K562 (cell line): ENCODE results near the gene DLGAP1. TPM values are rescaled to one million over a fixed set of nuclear protein-coding genes. Genes with fewer than 3 reads are reported as not detected.

Experiments used
- CCNT2 ChIP-seq: IDR thresholded peaks from 2 replicates; pipeline ENCODE4 v1.6.1; 2011; ENCODE audit warnings: borderline replicate concordance, low read depth, mild to moderate bottlenecking, moderate library complexity, mixed read lengths, low read length; ENCODE audit not compliant: insufficient read length; ENCODE audit errors: extremely low read depth
- FOXP1 ChIP-seq: sonication (generic); formaldehyde crosslinking; IDR thresholded peaks from 2 replicates; pipeline ENCODE4 v1.8.0; 2022; ENCODE audit warnings: mild to moderate bottlenecking, missing genetic modification reagents
- MAFF ChIP-seq: IDR thresholded peaks from 2 replicates; pipeline ENCODE4 v1.6.1; 2012; ENCODE audit warnings: low read length, improper control_type of control experiment
- MYC ChIP-seq, 2 experiments: fragments of 250-450 bp in 1 of 2; sonication (Bioruptor Pico) in 1 of 2; IDR thresholded peaks; 2 replicates each; pipeline versions ENCODE4 v1.5.1 to v1.6.1; 2012 to 2021; ENCODE audit warnings: low read depth in 2 of 2, borderline replicate concordance in 1 of 2, improper control_type of control experiment in 1 of 2, low read length in 1 of 2, mild to moderate bottlenecking in 1 of 2, moderate library complexity in 1 of 2
- NCOA6 ChIP-seq: fragments of 450-650 bp; IDR thresholded peaks from 2 replicates; pipeline ENCODE4 v1.6.1; 2017; ENCODE audit warnings: mild to moderate bottlenecking
- NR2C1 ChIP-seq, 2 experiments: fragments of 450-650 bp; IDR thresholded peaks; 2 replicates each; pipeline ENCODE4 v1.6.1; 2017; ENCODE audit warnings: mild to moderate bottlenecking in 2 of 2, antibody characterized with exemption in 1 of 2, inconsistent platforms in 1 of 2, missing compliant biosample characterization in 1 of 2, missing genetic modification characterization in 1 of 2
- OTX1 ChIP-seq: fragments of 450-650 bp; formaldehyde crosslinking; IDR thresholded peaks from 2 replicates; pipeline ENCODE4 v1.4.0; 2022; ENCODE audit warnings: mild to moderate bottlenecking
- PHB2 ChIP-seq: fragments of 450-650 bp; IDR thresholded peaks from 2 replicates; pipeline ENCODE4 v1.6.1; 2017; ENCODE audit warnings: low read depth
- PYGO2 ChIP-seq: fragments of 450-650 bp; IDR thresholded peaks from 2 replicates; pipeline ENCODE4 v1.6.1; 2016; ENCODE audit warnings: mild to moderate bottlenecking, missing genetic modification characterization, moderate library complexity, missing compliant biosample characterization
- RBM34 ChIP-seq: fragments of 200-400 bp; formaldehyde crosslinking; IDR thresholded peaks from 2 replicates; pipeline ENCODE4 v1.6.1; 2018; ENCODE audit warnings: low read length, borderline replicate concordance; ENCODE audit not compliant: insufficient read depth
- SMARCB1 ChIP-seq: IDR thresholded peaks from 2 replicates; pipeline ENCODE4 v1.6.1; 2011; ENCODE audit warnings: improper control_type of control experiment, low read depth; ENCODE audit not compliant: insufficient read length
- SRSF1 ChIP-seq: fragments of 200-400 bp; formaldehyde crosslinking; IDR thresholded peaks from 2 replicates; pipeline ENCODE4 v1.6.1; 2017; ENCODE audit warnings: mild to moderate bottlenecking, low read depth, low read length, moderate library complexity
- TBP ChIP-seq: optimal IDR thresholded peaks from 2 replicates; pipeline ENCODE3; 2011; ENCODE audit warnings: low read depth, low read length, improper control_type of control experiment
- ZSCAN32 ChIP-seq: fragments of 450-650 bp; formaldehyde crosslinking; IDR thresholded peaks from 2 replicates; pipeline ENCODE4 v1.4.0; 2020; ENCODE audit warnings: mild to moderate bottlenecking, moderate library complexity
- polyA plus RNA-seq, 8 experiments: library from polyadenylated mRNA; depleted of rRNA in 4 of 8; stranded (reverse) in 5 of 8; unstranded in 3 of 8; fragments of >200 nt; fragmentation: Nextera tagmentation in 2 of 8; fragmentation: Illumina TruSeq in 1 of 8; extraction: Ambion mirVana in 2 of 8; extraction: Trizol in 1 of 8; gene quantifications; 2 replicates each; pipeline versions ENCODE4 v1.2.1 to v1.2.3, GENCODE V29; 2011 to 2014; ENCODE audit warnings: inconsistent platforms in 1 of 8, missing spikeins in 1 of 8
- total RNA-seq, 7 experiments: library from RNA; depleted of rRNA in 6 of 7; stranded (reverse); fragments of >200 nt in 6 of 7; fragmentation: Illumina TruSeq in 2 of 7; extraction: Trizol in 2 of 7; gene quantifications; 2 replicates each; pipeline versions ENCODE4 v1.2.1 to v1.2.3, GENCODE V29; 2011 to 2021; ENCODE audit warnings: low replicate concordance in 1 of 7
- TF ChIP-seq, protein P1 (sequence below): fragments of 450-650 bp; formaldehyde crosslinking; IDR thresholded peaks from 2 replicates; pipeline ENCODE4 v1.4.0; 2022; ENCODE audit warnings: missing genetic modification characterization
- TF ChIP-seq, protein P2 (sequence below): sonication (generic); formaldehyde crosslinking; IDR thresholded peaks from 2 replicates; pipeline ENCODE4 v1.8.1; 2023; ENCODE audit warnings: mild to moderate bottlenecking, missing genetic modification reagents
- TF ChIP-seq, protein P3 (sequence below): fragments of 250-450 bp; sonication (Bioruptor Pico); IDR thresholded peaks from 2 replicates; pipeline ENCODE4 v1.9.0; 2021; ENCODE audit warnings: mild to moderate bottlenecking, inconsistent platforms
- TF ChIP-seq, protein P4 (sequence below): fragments of 450-650 bp; IDR thresholded peaks from 2 replicates; pipeline ENCODE4 v1.6.1; 2016; ENCODE audit warnings: antibody characterized with exemption

DLGAP1 gene
- total and polyA plus RNA-seq, 9 of the 15 experiments (the other 6 are each of a cell fraction or from before 2014, with no cell fraction given): 0.04 to 0.22 (median 0.08) TPM

DNA sequence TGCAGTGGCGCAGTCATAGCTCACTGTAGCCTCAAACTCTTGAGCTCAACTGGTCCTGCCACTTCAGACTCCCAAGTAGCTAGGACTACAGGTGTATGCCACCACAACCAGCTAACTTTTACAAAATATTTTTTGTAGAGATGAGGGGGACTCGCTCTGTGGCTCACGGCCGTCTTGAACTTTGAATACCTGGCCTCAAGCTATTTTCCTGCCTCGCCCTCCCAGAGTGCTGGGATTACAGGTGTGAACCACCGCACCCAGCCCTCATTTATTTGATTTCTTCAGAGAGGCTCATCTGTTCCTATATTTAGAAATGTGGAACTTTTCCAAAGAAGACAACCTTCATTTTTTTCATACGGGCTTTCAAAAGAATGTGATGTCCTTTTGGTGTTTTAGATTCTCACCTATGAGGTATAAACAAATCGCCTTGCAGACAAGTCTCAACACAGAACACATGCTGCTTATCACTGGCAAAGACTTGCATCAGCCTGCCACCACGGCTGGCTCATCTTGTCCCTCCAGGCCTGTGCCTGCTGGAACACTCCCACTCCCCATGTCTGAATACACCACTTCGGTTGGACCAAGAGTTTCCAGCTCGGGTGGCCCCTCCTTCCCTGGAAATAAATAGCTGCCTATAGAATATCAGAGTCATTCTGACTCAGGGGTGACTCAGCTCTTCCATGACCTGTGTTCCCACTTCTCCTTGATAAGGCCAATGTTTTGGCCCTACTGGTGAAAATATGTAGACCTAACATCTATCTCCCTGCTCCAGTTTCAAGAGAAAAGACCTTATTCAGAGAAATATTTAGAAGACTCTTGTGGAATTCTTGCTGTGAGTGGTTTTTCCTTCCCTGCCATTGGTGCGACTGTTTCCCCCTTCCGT, 802.5 kb downstream of the DLGAP1 start (continued):
- TF ChIP-seq, protein P1, sequence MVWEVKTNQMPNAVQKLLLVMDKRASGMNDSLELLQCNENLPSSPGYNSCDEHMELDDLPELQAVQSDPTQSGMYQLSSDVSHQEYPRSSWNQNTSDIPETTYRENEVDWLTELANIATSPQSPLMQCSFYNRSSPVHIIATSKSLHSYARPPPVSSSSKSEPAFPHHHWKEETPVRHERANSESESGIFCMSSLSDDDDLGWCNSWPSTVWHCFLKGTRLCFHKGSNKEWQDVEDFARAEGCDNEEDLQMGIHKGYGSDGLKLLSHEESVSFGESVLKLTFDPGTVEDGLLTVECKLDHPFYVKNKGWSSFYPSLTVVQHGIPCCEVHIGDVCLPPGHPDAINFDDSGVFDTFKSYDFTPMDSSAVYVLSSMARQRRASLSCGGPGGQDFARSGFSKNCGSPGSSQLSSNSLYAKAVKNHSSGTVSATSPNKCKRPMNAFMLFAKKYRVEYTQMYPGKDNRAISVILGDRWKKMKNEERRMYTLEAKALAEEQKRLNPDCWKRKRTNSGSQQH (CRISPR knock-in tag): 0 out of 2 replicates have a peak, but pooled peaks have one; percentile 5
- peak; percentile 99 for TF ChIP-seq MAFF
- TF ChIP-seq, protein P2, sequence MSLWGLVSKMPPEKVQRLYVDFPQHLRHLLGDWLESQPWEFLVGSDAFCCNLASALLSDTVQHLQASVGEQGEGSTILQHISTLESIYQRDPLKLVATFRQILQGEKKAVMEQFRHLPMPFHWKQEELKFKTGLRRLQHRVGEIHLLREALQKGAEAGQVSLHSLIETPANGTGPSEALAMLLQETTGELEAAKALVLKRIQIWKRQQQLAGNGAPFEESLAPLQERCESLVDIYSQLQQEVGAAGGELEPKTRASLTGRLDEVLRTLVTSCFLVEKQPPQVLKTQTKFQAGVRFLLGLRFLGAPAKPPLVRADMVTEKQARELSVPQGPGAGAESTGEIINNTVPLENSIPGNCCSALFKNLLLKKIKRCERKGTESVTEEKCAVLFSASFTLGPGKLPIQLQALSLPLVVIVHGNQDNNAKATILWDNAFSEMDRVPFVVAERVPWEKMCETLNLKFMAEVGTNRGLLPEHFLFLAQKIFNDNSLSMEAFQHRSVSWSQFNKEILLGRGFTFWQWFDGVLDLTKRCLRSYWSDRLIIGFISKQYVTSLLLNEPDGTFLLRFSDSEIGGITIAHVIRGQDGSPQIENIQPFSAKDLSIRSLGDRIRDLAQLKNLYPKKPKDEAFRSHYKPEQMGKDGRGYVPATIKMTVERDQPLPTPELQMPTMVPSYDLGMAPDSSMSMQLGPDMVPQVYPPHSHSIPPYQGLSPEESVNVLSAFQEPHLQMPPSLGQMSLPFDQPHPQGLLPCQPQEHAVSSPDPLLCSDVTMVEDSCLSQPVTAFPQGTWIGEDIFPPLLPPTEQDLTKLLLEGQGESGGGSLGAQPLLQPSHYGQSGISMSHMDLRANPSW (CRISPR knock-in tag): no peak
- TF ChIP-seq, protein P3, sequence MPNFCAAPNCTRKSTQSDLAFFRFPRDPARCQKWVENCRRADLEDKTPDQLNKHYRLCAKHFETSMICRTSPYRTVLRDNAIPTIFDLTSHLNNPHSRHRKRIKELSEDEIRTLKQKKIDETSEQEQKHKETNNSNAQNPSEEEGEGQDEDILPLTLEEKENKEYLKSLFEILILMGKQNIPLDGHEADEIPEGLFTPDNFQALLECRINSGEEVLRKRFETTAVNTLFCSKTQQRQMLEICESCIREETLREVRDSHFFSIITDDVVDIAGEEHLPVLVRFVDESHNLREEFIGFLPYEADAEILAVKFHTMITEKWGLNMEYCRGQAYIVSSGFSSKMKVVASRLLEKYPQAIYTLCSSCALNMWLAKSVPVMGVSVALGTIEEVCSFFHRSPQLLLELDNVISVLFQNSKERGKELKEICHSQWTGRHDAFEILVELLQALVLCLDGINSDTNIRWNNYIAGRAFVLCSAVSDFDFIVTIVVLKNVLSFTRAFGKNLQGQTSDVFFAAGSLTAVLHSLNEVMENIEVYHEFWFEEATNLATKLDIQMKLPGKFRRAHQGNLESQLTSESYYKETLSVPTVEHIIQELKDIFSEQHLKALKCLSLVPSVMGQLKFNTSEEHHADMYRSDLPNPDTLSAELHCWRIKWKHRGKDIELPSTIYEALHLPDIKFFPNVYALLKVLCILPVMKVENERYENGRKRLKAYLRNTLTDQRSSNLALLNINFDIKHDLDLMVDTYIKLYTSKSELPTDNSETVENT (CRISPR knock-in tag): no peak
- TF ChIP-seq, protein P4, sequence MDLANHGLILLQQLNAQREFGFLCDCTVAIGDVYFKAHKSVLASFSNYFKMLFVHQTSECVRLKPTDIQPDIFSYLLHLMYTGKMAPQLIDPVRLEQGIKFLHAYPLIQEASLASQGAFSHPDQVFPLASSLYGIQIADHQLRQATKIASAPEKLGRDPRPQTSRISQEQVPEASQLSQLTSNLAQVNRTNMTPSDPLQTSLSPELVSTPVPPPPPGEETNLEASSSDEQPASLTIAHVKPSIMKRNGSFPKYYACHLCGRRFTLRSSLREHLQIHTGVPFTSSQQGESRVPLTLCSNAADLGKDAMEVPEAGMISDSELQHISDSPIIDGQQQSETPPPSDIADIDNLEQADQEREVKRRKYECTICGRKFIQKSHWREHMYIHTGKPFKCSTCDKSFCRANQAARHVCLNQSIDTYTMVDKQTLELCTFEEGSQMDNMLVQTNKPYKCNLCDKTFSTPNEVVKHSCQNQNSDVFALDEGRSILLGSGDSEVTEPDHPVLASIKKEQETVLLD: no peak
- no peak for TF ChIP-seq NR2C1 (IDR thresholded peaks at IDR 0.05)
- peak; percentile 77 for TF ChIP-seq NR2C1 (tag; IDR thresholded peaks at IDR 0.05)
- TF ChIP-seq SMARCB1: peak; percentile 87
- no peak for TF ChIP-seq PHB2
- peak; percentile 67; the same call in 1 of the 2 replicates for TF ChIP-seq PYGO2 (tag)
- no peak for TF ChIP-seq RBM34
- TF ChIP-seq MYC (IDR thresholded peaks at IDR 0.05; ENCODE audit: low read depth, low read length): peak; percentile 99
- TF ChIP-seq MYC (CRISPR knock-in tag; IDR thresholded peaks at IDR 0.05; ENCODE audit: borderline replicate concordance, low read depth): peak; percentile 54; the same call in 1 of the 2 replicates
- no peak for TF ChIP-seq SRSF1
- TF ChIP-seq TBP: peak; percentile 92
- peak; percentile 89 for TF ChIP-seq ZSCAN32 (CRISPR knock-in tag)
- TF ChIP-seq FOXP1: peak; percentile 63; the same call in 1 of the 2 replicates
- TF ChIP-seq OTX1 (CRISPR knock-in tag): no peak
- TF ChIP-seq NCOA6: no peak
- peak; percentile 90 for TF ChIP-seq CCNT2
